HG02759 (cell line): ENCODE measurements around the gene BRI3.

Source experiments
- ATAC-seq: cut with Tn5 transposase; IDR thresholded peaks from one replicate; pipeline ENCODE4 v1.9.1; 2021; ENCODE audit warnings: mild to moderate bottlenecking, moderate library complexity; ENCODE audit not compliant: unreplicated experiment

The BRI3 gene

GRCh38 chr7:98335411-98335977 is 54.0 kb downstream of the BRI3 start:
- ATAC-seq, result no peak

GRCh38 chr7:98338441-98338840 is 57.0 kb downstream of the BRI3 start:
- no peak for ATAC-seq

DNA sequence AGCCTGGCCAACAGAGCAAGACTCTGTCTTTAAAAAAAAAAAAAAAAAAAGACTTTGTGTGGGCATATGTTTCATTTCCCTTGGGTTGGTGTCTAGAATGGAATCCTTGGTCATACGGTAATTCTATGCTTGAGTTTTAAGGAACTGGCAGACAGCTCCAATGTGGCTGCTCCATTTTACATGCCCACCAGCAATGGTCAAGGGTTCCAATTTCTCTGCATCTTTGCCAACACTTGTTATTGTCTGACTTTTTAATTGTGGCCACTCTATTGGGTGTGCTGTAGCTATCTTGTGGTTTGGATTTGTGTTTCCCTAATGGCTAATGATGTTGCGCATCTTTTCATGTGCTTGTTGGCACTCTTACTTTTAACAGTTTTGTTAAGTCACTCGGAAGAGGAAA is 57.6 kb downstream of the BRI3 start:
- no peak for ATAC-seq

DNA sequence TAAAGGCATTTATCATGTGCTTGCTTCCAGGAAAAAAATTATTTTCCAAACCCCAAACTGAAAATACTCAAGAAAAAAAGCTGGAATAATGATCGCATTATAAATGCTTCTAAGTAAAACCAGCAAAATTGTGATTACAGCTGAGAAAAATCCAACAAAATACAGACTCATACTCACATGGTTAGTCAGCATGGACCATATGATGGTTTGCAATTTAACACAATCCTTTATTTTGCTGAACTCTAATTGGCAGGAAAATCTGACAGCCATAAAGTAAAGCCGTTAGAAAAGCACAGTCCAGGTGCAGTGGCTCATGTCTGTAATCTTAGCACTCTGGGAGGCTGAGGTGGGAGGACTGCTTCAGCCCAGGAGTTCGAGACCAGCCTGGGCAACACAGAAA is 59.6 kb downstream of the BRI3 start:
- no peak for ATAC-seq
